HepG2 (cell line): ENCODE data around the gene C9orf40. TPM values are rescaled to one million over a fixed set of nuclear protein-coding genes. Genes with fewer than 3 reads are reported as not detected.

Experiments
- ETS1 ChIP-seq: sonication (generic); formaldehyde crosslinking; IDR thresholded peaks from 2 replicates; pipeline ENCODE4 v1.4.0; 2020; ENCODE audit warnings: missing genetic modification reagents
- EZH2 ChIP-seq: conservative IDR thresholded peaks from 2 replicates; pipeline ENCODE4 v1.6.1; 2012; ENCODE audit warnings: mild to moderate bottlenecking, low read depth, low read length, moderate library complexity
- GATAD2A ChIP-seq: IDR thresholded peaks from 2 replicates; pipeline ENCODE4 v1.6.1; 2016
- JUN ChIP-seq: sonication (generic); formaldehyde crosslinking; IDR thresholded peaks from 2 replicates; pipeline ENCODE4 v1.4.0; 2020; ENCODE audit warnings: mild to moderate bottlenecking, missing genetic modification reagents
- LRRFIP1 ChIP-seq: sonication (generic); formaldehyde crosslinking; conservative IDR thresholded peaks from 2 replicates; pipeline ENCODE4 v1.4.0; 2020; ENCODE audit warnings: missing genetic modification reagents
- MED1 ChIP-seq: sonication (generic); formaldehyde crosslinking; IDR thresholded peaks from 2 replicates; pipeline ENCODE4 v1.4.0; 2020; ENCODE audit warnings: missing genetic modification reagents
- MXD1 ChIP-seq: sonication (generic); formaldehyde crosslinking; IDR thresholded peaks from 2 replicates; pipeline ENCODE4 v1.4.0; 2020; ENCODE audit warnings: mild to moderate bottlenecking, missing genetic modification reagents
- ONECUT2 ChIP-seq: sonication (generic); formaldehyde crosslinking; IDR thresholded peaks from 2 replicates; pipeline ENCODE4 v1.4.0; 2020; ENCODE audit warnings: missing genetic modification reagents
- POLR2AphosphoS5 ChIP-seq: IDR thresholded peaks from 2 replicates; pipeline ENCODE4 v1.6.1; 2012; ENCODE audit warnings: low read depth, low read length
- RARG ChIP-seq: sonication (generic); formaldehyde crosslinking; IDR thresholded peaks from 2 replicates; pipeline ENCODE4 v1.4.0; 2020; ENCODE audit warnings: low read depth, mild to moderate bottlenecking, missing genetic modification reagents
- SATB2 ChIP-seq: sonication (generic); formaldehyde crosslinking; IDR thresholded peaks from 2 replicates; pipeline ENCODE4 v1.5.0; 2020; ENCODE audit warnings: missing genetic modification reagents
- SMC3 ChIP-seq: IDR thresholded peaks from 2 replicates; pipeline ENCODE4 v1.6.1; 2011; ENCODE audit warnings: low read length, improper control_type of control experiment
- SP2 ChIP-seq: sonication (generic); formaldehyde crosslinking; IDR thresholded peaks from 2 replicates; pipeline ENCODE4 v1.5.1; 2020; ENCODE audit warnings: mild to moderate bottlenecking, missing genetic modification reagents
- STAG1 ChIP-seq: sonication (generic); formaldehyde crosslinking; IDR thresholded peaks from 2 replicates; pipeline ENCODE4 v1.4.0; 2020; ENCODE audit warnings: missing genetic modification reagents
- TBP ChIP-seq: sonication (generic); formaldehyde crosslinking; IDR thresholded peaks from 2 replicates; pipeline ENCODE4 v1.5.0; 2020; ENCODE audit warnings: missing genetic modification reagents
- ZBTB43 ChIP-seq: sonication (generic); formaldehyde crosslinking; conservative IDR thresholded peaks from 2 replicates; pipeline ENCODE4 v1.4.0; 2020; ENCODE audit warnings: missing genetic modification reagents
- ZHX1 ChIP-seq: sonication (generic); formaldehyde crosslinking; IDR thresholded peaks from 2 replicates; pipeline ENCODE4 v1.8.1; 2022; ENCODE audit warnings: low read depth, mild to moderate bottlenecking, missing genetic modification reagents
- ZNF224 ChIP-seq: sonication (generic); formaldehyde crosslinking; IDR thresholded peaks from 2 replicates; pipeline ENCODE4 v1.5.0; 2020; ENCODE audit warnings: mild to moderate bottlenecking, missing genetic modification reagents
- ZNF329 ChIP-seq: sonication (generic); formaldehyde crosslinking; IDR thresholded peaks from 2 replicates; pipeline ENCODE4 v1.9.0; 2021; ENCODE audit warnings: low read depth, mild to moderate bottlenecking, missing genetic modification reagents
- ZNF574 ChIP-seq: sonication (generic); formaldehyde crosslinking; IDR thresholded peaks from 2 replicates; pipeline ENCODE4 v1.4.0; 2020; ENCODE audit warnings: missing genetic modification reagents
- ZNF788 ChIP-seq: sonication (generic); formaldehyde crosslinking; IDR thresholded peaks from 2 replicates; pipeline ENCODE4 v1.5.0; 2020; ENCODE audit warnings: mild to moderate bottlenecking, missing genetic modification reagents, borderline replicate concordance
- polyA plus RNA-seq, 8 experiments: library from polyadenylated mRNA; depleted of rRNA in 3 of 8; stranded (reverse) in 7 of 8; unstranded in 1 of 8; fragments of >200 nt; fragmentation: Illumina TruSeq in 4 of 8; extraction: Trizol in 4 of 8; gene quantifications; 2 replicates each; pipeline versions ENCODE4 v1.2.1 to v1.2.3, GENCODE V29; 2011 to 2016; ENCODE audit warnings: low read depth in 4 of 8, missing spikeins in 1 of 8, mixed read lengths in 1 of 8; ENCODE audit not compliant: insufficient read depth in 1 of 8
- total RNA-seq, 5 experiments: library from RNA; depleted of rRNA; stranded (reverse); fragments of >200 nt; fragmentation: Illumina TruSeq; extraction: Trizol; gene quantifications; 2 replicates each; pipeline ENCODE4 v1.2.3, GENCODE V29; 2016; ENCODE audit warnings: low read depth in 1 of 5

C9orf40 gene
- total and polyA plus RNA-seq, 2 of the 13 experiments (the other 11 are each of a cell fraction or from before 2014, with no cell fraction given): 3.0 to 13.5 TPM

GRCh38 chr9:74940600-74940999, 12.1 kb downstream of the C9orf40 start (continued):
- TF ChIP-seq RARG (CRISPR knock-in tag) (no peak), STAG1 (CRISPR knock-in tag) (peak; percentile 60), SMC3 (peak; percentile 69; the same call in 1 of the 2 replicates), ZNF788 (no peak), ONECUT2 (CRISPR knock-in tag) (no peak), SATB2 (CRISPR knock-in tag) (no peak), SP2 (no peak), TBP (no peak), ZNF329 (CRISPR knock-in tag) (no peak), ZHX1 (CRISPR knock-in tag) (no peak), ZBTB43 (CRISPR knock-in tag) (no peak), POLR2AphosphoS5 (no peak), ZNF224 (CRISPR knock-in tag) (no peak), LRRFIP1 (CRISPR knock-in tag) (no peak), ZNF574 (no peak), EZH2 (no peak), JUN (CRISPR knock-in tag) (no peak), MXD1 (no peak), MED1 (CRISPR knock-in tag) (peak; percentile 23; the same call in 1 of the 2 replicates), GATAD2A (CRISPR knock-in tag) (0 out of 2 replicates have a peak, but pooled peaks have one; percentile 13), ETS1 (CRISPR knock-in tag) (no peak)
